Body of pancreas (tissue), 4 donors: ENCODE measurements around the gene FADS1.

Source experiments
- POLR2A ChIP-seq, 3 donors: fragments of 450-650 bp; IDR thresholded peaks; one replicate each; pipeline ENCODE4 v1.6.1; 2016; ENCODE audit warnings: antibody characterized with exemption in 3 of 3, mild to moderate bottlenecking in 2 of 3
- TF ChIP-seq, protein P1 (sequence below), 7 experiments: fragments of 450-650 bp in 4 of 7; fragments of 200-600 bp in 3 of 7; sonication (generic) in 3 of 7; IDR thresholded peaks; one replicate each; pipeline ENCODE4 v1.5.1; 2016 to 2019; ENCODE audit warnings: antibody characterized with exemption in 7 of 7

DNA sequence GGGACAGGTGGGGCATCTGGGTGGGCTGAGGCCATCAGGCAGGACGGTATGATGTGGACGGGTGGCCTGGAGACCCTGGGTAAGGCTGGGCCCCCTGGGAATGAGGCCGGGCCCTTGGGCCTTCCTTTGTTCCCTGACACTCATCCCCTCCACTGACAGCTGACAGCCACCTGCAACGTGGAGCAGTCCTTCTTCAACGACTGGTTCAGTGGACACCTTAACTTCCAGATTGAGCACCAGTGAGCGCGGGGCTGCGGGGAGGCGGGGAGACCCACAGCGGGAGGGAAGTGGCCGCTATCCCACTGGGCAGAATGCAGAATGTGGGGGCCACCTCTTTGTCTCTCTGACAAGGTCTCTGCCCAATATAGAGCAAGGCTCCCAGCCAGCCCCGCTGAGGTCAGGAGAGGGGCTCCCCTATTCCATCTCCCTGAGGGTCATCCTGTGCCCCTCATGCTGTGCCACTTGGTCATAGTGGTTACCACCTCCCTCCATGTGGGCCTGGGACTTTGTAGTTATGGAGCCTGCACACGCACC lies 46.8 kb upstream of the FADS1 start:
- TF ChIP-seq, protein P1, sequence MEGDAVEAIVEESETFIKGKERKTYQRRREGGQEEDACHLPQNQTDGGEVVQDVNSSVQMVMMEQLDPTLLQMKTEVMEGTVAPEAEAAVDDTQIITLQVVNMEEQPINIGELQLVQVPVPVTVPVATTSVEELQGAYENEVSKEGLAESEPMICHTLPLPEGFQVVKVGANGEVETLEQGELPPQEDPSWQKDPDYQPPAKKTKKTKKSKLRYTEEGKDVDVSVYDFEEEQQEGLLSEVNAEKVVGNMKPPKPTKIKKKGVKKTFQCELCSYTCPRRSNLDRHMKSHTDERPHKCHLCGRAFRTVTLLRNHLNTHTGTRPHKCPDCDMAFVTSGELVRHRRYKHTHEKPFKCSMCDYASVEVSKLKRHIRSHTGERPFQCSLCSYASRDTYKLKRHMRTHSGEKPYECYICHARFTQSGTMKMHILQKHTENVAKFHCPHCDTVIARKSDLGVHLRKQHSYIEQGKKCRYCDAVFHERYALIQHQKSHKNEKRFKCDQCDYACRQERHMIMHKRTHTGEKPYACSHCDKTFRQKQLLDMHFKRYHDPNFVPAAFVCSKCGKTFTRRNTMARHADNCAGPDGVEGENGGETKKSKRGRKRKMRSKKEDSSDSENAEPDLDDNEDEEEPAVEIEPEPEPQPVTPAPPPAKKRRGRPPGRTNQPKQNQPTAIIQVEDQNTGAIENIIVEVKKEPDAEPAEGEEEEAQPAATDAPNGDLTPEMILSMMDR (IDR thresholded peaks at IDR 0.05), result no peak
- no peak for TF ChIP-seq POLR2A (IDR thresholded peaks at IDR 0.05)
